K562 (cell line): ENCODE measurements around the gene CHML. TPM values are rescaled to one million over a fixed set of nuclear protein-coding genes. Genes with fewer than 3 reads are reported as not detected.

Experiments
- ATAC-seq: fragments of 200-7000 bp; cut with Tn5 transposase; 3 replicates; pipeline ENCODE4 v1.9.1; 2020; ENCODE audit warnings: moderate library complexity
- BruUV-seq: library from RNA; stranded (reverse); fragments of 400-500 nt; replicated peaks from 2 replicates; lab custom pipeline; 2021; lab: Mats Ljungman, UMichigan
- CTCF ChIA-PET: fragments of 300-600 bp; formaldehyde crosslinking; extraction: SDS; loops from one replicate; lab custom pipeline; 2021; ENCODE audit warnings: low intra/inter-chr PET ratio; lab: Yijun Ruan, JAX
- POLR2A ChIA-PET: fragments of 300-600, 350-650 bp; sonication (Branson Sonifier 250); formaldehyde crosslinking; extraction: SDS; loops from one replicate; lab custom pipeline; 2021; ENCODE audit warnings: antibody characterized with exemption, inconsistent platforms; lab: Yijun Ruan, JAX
- DNase-seq, 4 experiments: peaks; one replicate each; pipeline versions ENCODE4 v3.0.0 to v3.0.0-alpha.2; 2011 to 2018; ENCODE audit warnings: low spot score in 3 of 4, mixed read lengths in 3 of 4; ENCODE audit errors: extremely low read depth in 1 of 4
- FAIRE-seq: peaks from 2 replicates; lab custom pipeline; 2011; peaks lifted over from hg19 to GRCh38; lab: Jason Lieb, UNC
- H2AFZ ChIP-seq: 2 replicates; pipeline ENCODE4 v1.6.0; 2011; ENCODE audit warnings: low read depth, low read length, control low read depth, inconsistent platforms
- H3K27ac ChIP-seq: fragments of 200-600 bp; 3 replicates; pipeline ENCODE4 v1.8.0; 2011; ENCODE audit warnings: low read depth, mild to moderate bottlenecking, control low read depth, inconsistent platforms, low read length, moderate library complexity, mixed read lengths; ENCODE audit errors: extremely low read depth
- H3K27me3 ChIP-seq, 2 experiments: fragments of 300-600 bp in 1 of 2; 2 replicates in 1 of 2; 3 replicates in 1 of 2; pipeline versions ENCODE4 v1.6.0 to v1.8.0; 2011; ENCODE audit warnings: inconsistent platforms in 2 of 2, low read length in 2 of 2, mild to moderate bottlenecking in 1 of 2, mixed read lengths in 1 of 2, moderate library complexity in 1 of 2; ENCODE audit not compliant: control insufficient read depth in 2 of 2, insufficient read depth in 2 of 2
- H3K36me3 ChIP-seq: fragments of 300-600 bp; 3 replicates; pipeline ENCODE4 v1.8.0; 2011; ENCODE audit warnings: mild to moderate bottlenecking, low read length, inconsistent platforms; ENCODE audit not compliant: control insufficient read depth, insufficient read depth
- H3K4me1 ChIP-seq, 2 experiments: fragments of 200-600 bp in 1 of 2; replicated peaks in 1 of 2; 2 replicates in 1 of 2; 3 replicates in 1 of 2; pipeline versions ENCODE4 v1.5.1 to v1.8.0; 2011; ENCODE audit warnings: inconsistent platforms in 2 of 2, low read length in 2 of 2, mild to moderate bottlenecking in 1 of 2, mixed read lengths in 1 of 2, moderate library complexity in 1 of 2; ENCODE audit not compliant: control insufficient read depth in 2 of 2, insufficient read depth in 2 of 2
- H3K4me2 ChIP-seq: 2 replicates; pipeline ENCODE4 v1.6.1; 2011; ENCODE audit warnings: low read length, control low read depth, inconsistent platforms, mixed read lengths; ENCODE audit not compliant: insufficient read depth
- H3K4me3 ChIP-seq: fragments of 200-600 bp; sonication (generic), shearing (Covaris generic); 2 replicates; pipeline ENCODE4 v1.5.1; 2016; ENCODE audit warnings: control low read depth, inconsistent platforms
- H3K79me2 ChIP-seq: fragments of 200-600 bp; 3 replicates; pipeline ENCODE4 v1.8.0; 2011; ENCODE audit warnings: low read length, inconsistent platforms; ENCODE audit not compliant: control insufficient read depth, insufficient read depth
- H3K9ac ChIP-seq, 2 experiments: 2 replicates each; pipeline versions ENCODE4 v1.6.0 to v1.6.1; 2011; ENCODE audit warnings: low read depth in 2 of 2, low read length in 2 of 2, control low read depth in 1 of 2, inconsistent platforms in 1 of 2, mild to moderate bottlenecking in 1 of 2, mixed read lengths in 1 of 2; ENCODE audit not compliant: insufficient read depth in 1 of 2
- H3K9me1 ChIP-seq: one replicate; pipeline ENCODE4 v1.6.0; 2011; ENCODE audit warnings: inconsistent platforms, mild to moderate bottlenecking, low read length, moderate library complexity; ENCODE audit not compliant: control insufficient read depth, insufficient read depth
- H3K9me3 ChIP-seq: replicated peaks from 2 replicates; pipeline ENCODE4 v1.5.1; 2011; ENCODE audit warnings: low read depth, low read length, inconsistent platforms; ENCODE audit not compliant: control insufficient read depth, insufficient read depth
- H4K20me1 ChIP-seq: replicated peaks from 2 replicates; pipeline ENCODE4 v1.6.1; 2011; ENCODE audit warnings: low read length, inconsistent platforms, mixed read lengths; ENCODE audit not compliant: control insufficient read depth, insufficient read depth
- CREB3 ChIP-seq: fragments of 450-650 bp; conservative IDR thresholded peaks from 2 replicates; pipeline ENCODE4 v1.6.1; 2016; ENCODE audit warnings: missing genetic modification characterization, low read depth, mild to moderate bottlenecking, missing compliant biosample characterization, moderate library complexity
- EGR1 ChIP-seq: fragments of 450-650 bp; conservative IDR thresholded peaks from 2 replicates; pipeline ENCODE4 v1.6.1; 2017; ENCODE audit warnings: mild to moderate bottlenecking
- POLR3G ChIP-seq: IDR thresholded peaks from 2 replicates; pipeline ENCODE4 v1.6.1; 2011; ENCODE audit not compliant: insufficient read length, insufficient replicate concordance; ENCODE audit errors: extremely low read depth
- WGBS: fragments of 100-300 bp; shearing (Covaris generic); methylation state at CpG from one replicate; pipeline ENCODE4 v1.1.6; 2016; ENCODE audit warnings: low coverage, mixed read lengths; ENCODE audit not compliant: insufficient coverage; ENCODE audit errors: missing lambda C conversion rate; 5-methylcytosine and 5-hydroxymethylcytosine counted together
- in situ Hi-C: fragments of 300-500 bp; cut with MboI; formaldehyde crosslinking; loops from 4 replicates; pipeline ENCODE4 v1.15.0; 2018; ENCODE audit warnings: inconsistent platforms, mixed read lengths
- intact Hi-C: fragments of 100-400 bp; cut with micrococcal nuclease; formaldehyde crosslinking; loops from 2 replicates; pipeline ENCODE4 v1.14.2; 2022
- polyA plus RNA-seq, 8 experiments: library from polyadenylated mRNA; depleted of rRNA in 4 of 8; stranded (reverse) in 5 of 8; unstranded in 3 of 8; fragments of >200 nt; fragmentation: Nextera tagmentation in 2 of 8; fragmentation: Illumina TruSeq in 1 of 8; extraction: Ambion mirVana in 2 of 8; extraction: Trizol in 1 of 8; gene quantifications; 2 replicates each; pipeline versions ENCODE4 v1.2.1 to v1.2.3, GENCODE V29; 2011 to 2014; ENCODE audit warnings: inconsistent platforms in 1 of 8, missing spikeins in 1 of 8
- total RNA-seq, 7 experiments: library from RNA; depleted of rRNA in 6 of 7; stranded (reverse); fragments of >200 nt in 6 of 7; fragmentation: Illumina TruSeq in 2 of 7; extraction: Trizol in 2 of 7; gene quantifications; 2 replicates each; pipeline versions ENCODE4 v1.2.1 to v1.2.3, GENCODE V29; 2011 to 2021; ENCODE audit warnings: low replicate concordance in 1 of 7

CHML gene
- total and polyA plus RNA-seq, 9 of the 15 experiments (the other 6 are each of a cell fraction or from before 2014, with no cell fraction given), result 13.0 to 88.3 (median 62.8) TPM

- no peak for TF ChIP-seq CREB3 (tag)
These were observed 37.0 kb upstream of the CHML start (continued) for GRCh38 chr1:241677201-241677600.

DNA sequence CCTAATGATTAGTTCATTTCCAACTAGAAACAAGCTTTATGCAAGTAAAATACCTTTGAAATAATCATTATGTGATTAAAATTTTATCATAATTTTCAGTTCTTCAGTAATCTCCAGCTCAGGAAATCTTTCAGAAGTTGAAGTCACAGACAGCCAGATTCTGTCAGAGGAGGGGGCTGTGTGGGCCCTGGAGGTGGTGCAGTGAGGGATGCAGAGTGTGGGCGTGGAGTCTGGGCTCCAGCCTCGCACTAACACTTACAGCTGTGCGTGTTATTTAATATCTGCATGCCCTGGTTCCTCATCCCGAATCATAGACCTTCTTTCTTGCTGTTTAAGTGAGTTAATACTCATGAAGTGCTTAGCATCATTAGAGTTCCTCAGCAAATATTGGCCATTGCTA, 35.8 kb upstream of the CHML start:
- no peaks in the 10 kb centered on the region for H4K20me1 ChIP-seq
- WGBS, result 47% methylated on average over 4 of the region's 4 CpGs
- H3K36me3 ChIP-seq, result no peaks in the 10 kb centered on the region
- no peak overlapping the region for H3K9ac ChIP-seq
- no peaks in the 10 kb centered on the region for H3K79me2 ChIP-seq
- no peak for FAIRE-seq
- H3K27me3 ChIP-seq, result no peaks in the 10 kb centered on the region
- no peak for DNase-seq
- H3K4me3 ChIP-seq, result no peak overlapping the region
- H3K4me2 ChIP-seq, result no peak overlapping the region
- POLR2A ChIA-PET, result interaction anchor here (1.0 kb wide), 1 partner anchor 12 kb away, joined by 3 read pairs; no protein-coding TSS in a partner anchor
- no TSS peak for BruUV-seq
- no peak for ATAC-seq
- no peak overlapping the region for H3K27ac ChIP-seq
- H3K9me1 ChIP-seq, result no peaks in the 10 kb centered on the region
- intact Hi-C loops, result no loop called here
- TF ChIP-seq EGR1 (peak; percentile 33), POLR3G (no peak)
- H3K9me3 ChIP-seq, result no peaks in the 10 kb centered on the region
- in situ Hi-C loops, result no loop called here
- CTCF ChIA-PET, result no interaction called here
- 0 out of 5 replicates have a peak, but pooled peaks cover 0 to 6% of the 10 kb centered on the region in 2 experiments for H3K4me1 ChIP-seq
- H2AFZ ChIP-seq, result no peak overlapping the region
